ENCODE data around the gene PLCXD1.

Gene PLCXD1

GRCh38 chrX:310621-311155, 29.5 kb downstream of the PLCXD1 start:
- no peak for ATAC-seq
- TF ChIP-seq RARB (CRISPR knock-in tag; IDR thresholded peaks at IDR 0.05): no peak
- TF ChIP-seq ZNF8 (CRISPR knock-in tag; IDR thresholded peaks at IDR 0.05): no peak
- TF ChIP-seq PPARA (CRISPR knock-in tag; IDR thresholded peaks at IDR 0.05; ENCODE audit: borderline replicate concordance): no peak
- no peak for TF ChIP-seq TOX (CRISPR knock-in tag; IDR thresholded peaks at IDR 0.05; ENCODE audit: borderline replicate concordance)
- TF ChIP-seq CSDC2 (CRISPR knock-in tag; IDR thresholded peaks at IDR 0.05): no peak
- TF ChIP-seq GLIS3 (CRISPR knock-in tag; IDR thresholded peaks at IDR 0.05): no peak

DNA sequence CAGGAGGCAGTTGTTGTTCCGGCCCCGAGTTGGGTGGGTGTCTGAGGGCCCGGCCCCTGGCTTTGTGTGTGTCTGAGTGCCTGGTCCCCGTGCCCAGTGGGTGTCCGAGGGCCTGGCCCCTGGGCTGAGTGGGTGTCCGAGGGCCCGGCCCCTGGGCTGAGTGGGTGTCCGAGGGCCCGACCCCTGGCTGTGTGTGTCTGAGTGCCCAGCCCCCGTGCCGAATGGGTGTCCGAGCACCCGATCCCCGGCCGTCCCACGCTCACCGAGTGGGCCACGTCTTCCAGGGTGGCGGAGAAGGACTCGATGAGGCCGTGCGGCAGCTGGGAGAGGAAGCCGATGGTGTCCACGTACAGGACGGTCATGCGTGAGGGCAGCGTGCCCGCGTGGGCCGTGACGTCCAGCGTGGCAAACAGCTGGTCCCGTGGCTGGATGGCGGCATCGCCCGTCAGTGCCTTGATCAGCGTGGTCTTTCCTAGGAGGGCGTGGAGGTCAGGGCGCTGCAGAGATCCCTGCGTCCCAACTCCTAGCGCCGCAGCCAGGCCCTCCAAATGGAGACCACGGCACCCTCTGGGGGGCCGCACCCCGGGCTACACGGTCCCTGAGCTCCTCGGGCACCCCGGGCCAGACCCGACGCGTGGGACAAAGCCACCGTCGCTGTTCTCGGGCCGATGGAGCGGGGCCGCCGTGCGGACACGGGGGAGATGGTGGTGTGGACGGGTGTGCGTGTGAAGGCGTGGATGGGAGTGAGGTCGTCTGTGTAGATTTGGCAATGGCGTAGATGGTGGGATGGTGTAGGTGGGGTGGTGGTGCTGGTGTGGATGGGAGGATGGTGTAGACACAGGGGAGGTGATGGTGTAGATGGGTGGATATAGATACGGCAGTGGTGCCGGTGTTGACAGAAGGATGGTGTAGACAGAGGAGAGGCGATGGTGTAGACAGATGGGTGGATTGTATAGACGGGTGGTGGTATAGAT, 30.3 kb downstream of the PLCXD1 start:
- ATAC-seq: no peak
- TF ChIP-seq OSR1 (CRISPR knock-in tag; IDR thresholded peaks at IDR 0.05): no peak
- TF ChIP-seq, protein P1, sequence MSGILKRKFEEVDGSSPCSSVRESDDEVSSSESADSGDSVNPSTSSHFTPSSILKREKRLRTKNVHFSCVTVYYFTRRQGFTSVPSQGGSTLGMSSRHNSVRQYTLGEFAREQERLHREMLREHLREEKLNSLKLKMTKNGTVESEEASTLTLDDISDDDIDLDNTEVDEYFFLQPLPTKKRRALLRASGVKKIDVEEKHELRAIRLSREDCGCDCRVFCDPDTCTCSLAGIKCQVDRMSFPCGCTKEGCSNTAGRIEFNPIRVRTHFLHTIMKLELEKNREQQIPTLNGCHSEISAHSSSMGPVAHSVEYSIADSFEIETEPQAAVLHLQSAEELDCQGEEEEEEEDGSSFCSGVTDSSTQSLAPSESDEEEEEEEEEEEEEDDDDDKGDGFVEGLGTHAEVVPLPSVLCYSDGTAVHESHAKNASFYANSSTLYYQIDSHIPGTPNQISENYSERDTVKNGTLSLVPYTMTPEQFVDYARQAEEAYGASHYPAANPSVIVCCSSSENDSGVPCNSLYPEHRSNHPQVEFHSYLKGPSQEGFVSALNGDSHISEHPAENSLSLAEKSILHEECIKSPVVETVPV (CRISPR knock-in tag; IDR thresholded peaks at IDR 0.05): no peak
- no peak for TF ChIP-seq ISL1 (CRISPR knock-in tag; IDR thresholded peaks at IDR 0.05)
- no peak for TF ChIP-seq TCF4 (CRISPR knock-in tag; IDR thresholded peaks at IDR 0.05; ENCODE audit: borderline replicate concordance)
- TF ChIP-seq ZC3H10 (CRISPR knock-in tag; IDR thresholded peaks at IDR 0.05): no peak
- TF ChIP-seq ZFP30 (CRISPR knock-in tag; IDR thresholded peaks at IDR 0.05): no peak
- no peak for TF ChIP-seq RARB (CRISPR knock-in tag; IDR thresholded peaks at IDR 0.05)
- TF ChIP-seq ZNF70 (CRISPR knock-in tag; IDR thresholded peaks at IDR 0.05): no peak
- no peak for TF ChIP-seq ARNTL (CRISPR knock-in tag; IDR thresholded peaks at IDR 0.05; ENCODE audit: borderline replicate concordance, low read depth)
- TF ChIP-seq GLIS3 (CRISPR knock-in tag; IDR thresholded peaks at IDR 0.05): no peak
- TF ChIP-seq PPARA (CRISPR knock-in tag; IDR thresholded peaks at IDR 0.05; ENCODE audit: borderline replicate concordance): no peak

GRCh38 chrX:312621-313331, 31.6 kb downstream of the PLCXD1 start:
- no peak for ATAC-seq
- TF ChIP-seq, protein P2, sequence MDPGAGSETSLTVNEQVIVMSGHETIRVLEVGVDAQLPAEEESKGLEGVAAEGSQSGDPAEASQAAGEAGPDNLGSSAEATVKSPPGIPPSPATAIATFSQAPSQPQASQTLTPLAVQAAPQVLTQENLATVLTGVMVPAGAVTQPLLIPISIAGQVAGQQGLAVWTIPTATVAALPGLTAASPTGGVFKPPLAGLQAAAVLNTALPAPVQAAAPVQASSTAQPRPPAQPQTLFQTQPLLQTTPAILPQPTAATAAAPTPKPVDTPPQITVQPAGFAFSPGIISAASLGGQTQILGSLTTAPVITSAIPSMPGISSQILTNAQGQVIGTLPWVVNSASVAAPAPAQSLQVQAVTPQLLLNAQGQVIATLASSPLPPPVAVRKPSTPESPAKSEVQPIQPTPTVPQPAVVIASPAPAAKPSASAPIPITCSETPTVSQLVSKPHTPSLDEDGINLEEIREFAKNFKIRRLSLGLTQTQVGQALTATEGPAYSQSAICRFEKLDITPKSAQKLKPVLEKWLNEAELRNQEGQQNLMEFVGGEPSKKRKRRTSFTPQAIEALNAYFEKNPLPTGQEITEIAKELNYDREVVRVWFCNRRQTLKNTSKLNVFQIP (CRISPR knock-in tag; IDR thresholded peaks at IDR 0.05; ENCODE audit: borderline replicate concordance, low read depth): no peak
- TF ChIP-seq RARB (CRISPR knock-in tag; IDR thresholded peaks at IDR 0.05) (no peak), BACH2 (CRISPR knock-in tag; IDR thresholded peaks at IDR 0.05; ENCODE audit: borderline replicate concordance) (no peak), CSDC2 (CRISPR knock-in tag; IDR thresholded peaks at IDR 0.05) (no peak), ZNF8 (CRISPR knock-in tag; IDR thresholded peaks at IDR 0.05) (no peak), ZC3H10 (CRISPR knock-in tag; IDR thresholded peaks at IDR 0.05) (no peak), TCF4 (CRISPR knock-in tag; IDR thresholded peaks at IDR 0.05; ENCODE audit: borderline replicate concordance) (no peak), ISL1 (CRISPR knock-in tag; IDR thresholded peaks at IDR 0.05) (no peak), TSHZ2 (CRISPR knock-in tag; IDR thresholded peaks at IDR 0.05) (no peak), TOX (CRISPR knock-in tag; IDR thresholded peaks at IDR 0.05; ENCODE audit: borderline replicate concordance) (no peak), SNAI2 (CRISPR knock-in tag; IDR thresholded peaks at IDR 0.05) (no peak), ARNTL (CRISPR knock-in tag; IDR thresholded peaks at IDR 0.05; ENCODE audit: borderline replicate concordance, low read depth) (no peak), ZNF70 (CRISPR knock-in tag; IDR thresholded peaks at IDR 0.05) (no peak), ZNF565 (CRISPR knock-in tag; conservative IDR thresholded peaks at IDR 0.05; ENCODE audit: low read depth) (no peak)
- TF ChIP-seq, protein P3, sequence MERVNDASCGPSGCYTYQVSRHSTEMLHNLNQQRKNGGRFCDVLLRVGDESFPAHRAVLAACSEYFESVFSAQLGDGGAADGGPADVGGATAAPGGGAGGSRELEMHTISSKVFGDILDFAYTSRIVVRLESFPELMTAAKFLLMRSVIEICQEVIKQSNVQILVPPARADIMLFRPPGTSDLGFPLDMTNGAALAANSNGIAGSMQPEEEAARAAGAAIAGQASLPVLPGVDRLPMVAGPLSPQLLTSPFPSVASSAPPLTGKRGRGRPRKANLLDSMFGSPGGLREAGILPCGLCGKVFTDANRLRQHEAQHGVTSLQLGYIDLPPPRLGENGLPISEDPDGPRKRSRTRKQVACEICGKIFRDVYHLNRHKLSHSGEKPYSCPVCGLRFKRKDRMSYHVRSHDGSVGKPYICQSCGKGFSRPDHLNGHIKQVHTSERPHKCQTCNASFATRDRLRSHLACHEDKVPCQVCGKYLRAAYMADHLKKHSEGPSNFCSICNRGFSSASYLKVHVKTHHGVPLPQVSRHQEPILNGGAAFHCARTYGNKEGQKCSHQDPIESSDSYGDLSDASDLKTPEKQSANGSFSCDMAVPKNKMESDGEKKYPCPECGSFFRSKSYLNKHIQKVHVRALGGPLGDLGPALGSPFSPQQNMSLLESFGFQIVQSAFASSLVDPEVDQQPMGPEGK (CRISPR knock-in tag; IDR thresholded peaks at IDR 0.05; ENCODE audit: borderline replicate concordance): no peak
- TF ChIP-seq, protein P4, sequence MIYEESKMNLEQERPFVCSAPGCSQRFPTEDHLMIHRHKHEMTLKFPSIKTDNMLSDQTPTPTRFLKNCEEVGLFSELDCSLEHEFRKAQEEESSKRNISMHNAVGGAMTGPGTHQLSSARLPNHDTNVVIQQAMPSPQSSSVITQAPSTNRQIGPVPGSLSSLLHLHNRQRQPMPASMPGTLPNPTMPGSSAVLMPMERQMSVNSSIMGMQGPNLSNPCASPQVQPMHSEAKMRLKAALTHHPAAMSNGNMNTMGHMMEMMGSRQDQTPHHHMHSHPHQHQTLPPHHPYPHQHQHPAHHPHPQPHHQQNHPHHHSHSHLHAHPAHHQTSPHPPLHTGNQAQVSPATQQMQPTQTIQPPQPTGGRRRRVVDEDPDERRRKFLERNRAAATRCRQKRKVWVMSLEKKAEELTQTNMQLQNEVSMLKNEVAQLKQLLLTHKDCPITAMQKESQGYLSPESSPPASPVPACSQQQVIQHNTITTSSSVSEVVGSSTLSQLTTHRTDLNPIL (CRISPR knock-in tag; IDR thresholded peaks at IDR 0.05; ENCODE audit: low read depth): no peak
